Measurements from ENCODE around the gene FOXP1. TPM values are rescaled to one million over a fixed set of nuclear protein-coding genes. Genes with fewer than 3 reads are reported as not detected.

FOXP1 gene
- total and polyA plus RNA-seq, 12 donors = 7.6 to 42.7 (median 24.3) TPM

DNA sequence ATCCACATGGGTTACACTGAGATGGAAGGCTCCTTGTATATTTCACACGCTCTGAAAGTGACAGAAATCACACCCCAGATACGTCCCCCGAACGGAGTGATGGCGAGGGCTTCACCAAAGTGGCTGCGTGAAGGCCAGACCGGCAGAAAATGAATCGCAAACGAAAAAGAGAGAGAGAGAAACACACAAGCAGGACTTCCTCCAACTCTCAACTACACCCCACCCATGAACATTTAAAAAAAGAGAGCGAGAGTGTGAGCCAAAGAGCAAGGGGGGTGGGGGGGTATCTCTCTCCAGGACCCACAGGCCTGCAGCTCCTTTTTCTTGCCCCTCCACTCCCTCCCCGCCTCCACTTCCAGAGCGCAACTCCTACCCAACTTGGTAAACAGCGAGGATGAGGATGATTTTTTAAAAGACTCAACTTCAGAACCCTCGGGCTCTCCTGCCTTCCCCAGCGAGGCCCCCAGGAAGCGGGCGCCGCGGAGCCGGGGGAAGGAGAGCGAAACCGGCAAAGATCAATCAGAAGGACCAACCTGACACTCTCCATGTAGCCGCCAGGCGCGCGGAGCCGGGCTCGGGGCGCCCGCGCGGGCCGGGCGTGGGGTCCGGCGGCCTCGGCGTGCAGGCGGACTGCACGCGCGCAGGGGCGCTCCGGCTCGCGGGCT lies 519.1 kb downstream of the FOXP1 start:
- TF ChIP-seq, protein P1, sequence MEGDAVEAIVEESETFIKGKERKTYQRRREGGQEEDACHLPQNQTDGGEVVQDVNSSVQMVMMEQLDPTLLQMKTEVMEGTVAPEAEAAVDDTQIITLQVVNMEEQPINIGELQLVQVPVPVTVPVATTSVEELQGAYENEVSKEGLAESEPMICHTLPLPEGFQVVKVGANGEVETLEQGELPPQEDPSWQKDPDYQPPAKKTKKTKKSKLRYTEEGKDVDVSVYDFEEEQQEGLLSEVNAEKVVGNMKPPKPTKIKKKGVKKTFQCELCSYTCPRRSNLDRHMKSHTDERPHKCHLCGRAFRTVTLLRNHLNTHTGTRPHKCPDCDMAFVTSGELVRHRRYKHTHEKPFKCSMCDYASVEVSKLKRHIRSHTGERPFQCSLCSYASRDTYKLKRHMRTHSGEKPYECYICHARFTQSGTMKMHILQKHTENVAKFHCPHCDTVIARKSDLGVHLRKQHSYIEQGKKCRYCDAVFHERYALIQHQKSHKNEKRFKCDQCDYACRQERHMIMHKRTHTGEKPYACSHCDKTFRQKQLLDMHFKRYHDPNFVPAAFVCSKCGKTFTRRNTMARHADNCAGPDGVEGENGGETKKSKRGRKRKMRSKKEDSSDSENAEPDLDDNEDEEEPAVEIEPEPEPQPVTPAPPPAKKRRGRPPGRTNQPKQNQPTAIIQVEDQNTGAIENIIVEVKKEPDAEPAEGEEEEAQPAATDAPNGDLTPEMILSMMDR (IDR thresholded peaks at IDR 0.05) = peak in 2 of 6 experiments; percentile 10
- TF ChIP-seq POLR2A (IDR thresholded peaks at IDR 0.05) = no peak
- intact Hi-C loops (cut with DNase I) = no loop called here
- Histone ChIP-seq H3K27ac (peak overlapping the region in 4 of 5 donors; percentile 10 to 83 (median 55)), H3K27me3 (no peaks in the 10 kb centered on the region), H3K9me3 (replicated peaks in 1 of 3) (no peaks in the 10 kb centered on the region), H3K4me3 (peak overlapping the region in 3 of 4 donors; percentile 45 to 55 (median 50)), H3K36me3 (replicated peaks in 1 of 2) (no peaks in the 10 kb centered on the region), H3K4me1 (replicated peaks in 1 of 2) (peaks cover 19 to 42% of the 10 kb centered on the region in 2 donors)
- 1 to 6% (median 4%) methylated on average over 23 to 46 of the region's 46 CpGs for WGBS, 4 donors
- DNase-seq = peak in 6 of 7 donors; percentile 21 to 58 (median 28)

DNA sequence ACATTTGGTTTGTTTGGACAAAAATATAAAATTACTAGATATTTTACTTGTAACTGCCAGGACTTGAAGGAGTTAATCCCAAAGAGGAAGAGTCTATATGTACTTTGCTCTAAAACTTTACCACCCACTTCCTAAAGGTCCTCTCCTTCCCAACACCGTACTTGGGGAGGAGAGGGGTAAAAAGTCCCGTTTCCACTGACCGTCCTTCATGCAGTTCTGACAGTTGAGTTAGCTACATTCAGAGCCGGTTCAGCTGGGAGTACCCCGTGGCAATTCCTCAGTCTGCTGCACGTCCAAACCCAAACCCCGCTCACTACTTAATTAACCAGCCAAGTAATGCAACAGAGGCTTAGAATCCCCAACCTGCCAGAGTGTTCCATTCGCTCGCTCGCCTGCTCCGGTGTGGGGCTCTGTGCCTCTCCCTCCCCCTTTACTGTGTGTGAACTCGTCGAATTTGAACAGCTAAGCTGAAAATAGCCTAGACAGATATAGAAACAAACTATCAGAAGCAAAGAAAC lies 519.7 kb downstream of the FOXP1 start:
- peaks cover 19 to 46% of the 10 kb centered on the region in 2 donors for H3K4me1 ChIP-seq (replicated peaks in 1 of 2)
- no peaks in the 10 kb centered on the region for H3K9me3 ChIP-seq (replicated peaks in 1 of 3)
- H3K27me3 ChIP-seq = no peaks in the 10 kb centered on the region
- WGBS, 4 donors = 11 to 41% (median 31%) methylated on average over 6 to 13 of the region's 13 CpGs
- peak overlapping the region in 3 of 4 donors; percentile 45 to 55 (median 50) for H3K4me3 ChIP-seq
- no peaks in the 10 kb centered on the region for H3K36me3 ChIP-seq (replicated peaks in 1 of 2)
- DNase-seq = peak in 4 of 7 donors; percentile 17 to 23 (median 20)
- TF ChIP-seq POLR2A (IDR thresholded peaks at IDR 0.05) = no peak
- TF ChIP-seq, protein P1 (IDR thresholded peaks at IDR 0.05) = no peak
- H3K27ac ChIP-seq = peak overlapping the region in 4 of 5 donors; percentile 10 to 83 (median 55)
- intact Hi-C loops (cut with DNase I) = no loop called here

DNA sequence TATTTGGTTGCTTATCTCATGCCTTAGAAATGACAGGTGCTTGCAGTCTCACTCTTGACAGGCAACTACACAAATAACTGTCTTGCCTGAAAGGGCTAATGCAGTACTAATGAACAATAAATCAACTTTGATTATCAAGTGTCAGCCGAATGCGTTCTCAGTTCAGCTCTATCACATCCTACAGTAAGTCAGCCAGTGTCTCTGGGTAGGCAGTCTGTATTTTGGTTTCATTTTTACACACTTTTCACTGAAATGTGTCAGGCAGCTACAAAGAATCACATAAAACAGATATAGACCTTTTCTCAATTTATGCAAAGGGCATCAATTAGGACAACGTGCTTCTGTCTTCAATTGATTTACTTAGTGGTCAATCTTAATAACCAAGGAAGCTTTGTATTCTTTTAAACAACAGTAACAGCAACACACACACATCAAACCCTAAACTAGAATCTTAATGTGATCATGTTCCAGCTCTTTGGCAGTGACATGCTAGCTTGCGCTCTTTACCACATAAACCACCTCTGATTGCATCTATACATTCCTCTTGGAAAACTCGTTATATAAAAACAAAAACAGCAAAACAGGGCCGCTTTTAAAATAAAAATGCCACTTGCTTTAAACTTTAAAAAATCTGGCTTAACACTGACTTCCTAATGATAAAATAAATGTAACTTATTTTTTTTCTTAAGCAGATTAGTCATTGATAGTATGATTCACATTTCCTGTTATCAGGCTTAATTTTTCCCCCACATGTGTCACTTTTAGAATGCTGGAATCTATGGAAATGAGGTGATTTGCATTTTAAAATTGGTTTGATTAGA lies 520.4 kb downstream of the FOXP1 start:
- TF ChIP-seq POLR2A (IDR thresholded peaks at IDR 0.05) = no peak
- TF ChIP-seq, protein P1 (IDR thresholded peaks at IDR 0.05) = no peak
- Histone ChIP-seq H3K36me3 (replicated peaks in 1 of 2) (no peaks in the 10 kb centered on the region), H3K9me3 (replicated peaks in 1 of 3) (no peaks in the 10 kb centered on the region), H3K4me1 (replicated peaks in 1 of 2) (peaks cover 19 to 48% of the 10 kb centered on the region in 2 donors), H3K4me3 (peak overlapping the region in 2 of 4 donors; percentile 45 to 55), H3K27me3 (no peaks in the 10 kb centered on the region), H3K27ac (peak overlapping the region in 1 of 5 donors; percentile 66)
- no peak for DNase-seq
- intact Hi-C loops (cut with DNase I) = no loop called here
- 37 to 57% (median 54%) methylated on average over 6 of the region's 6 CpGs for WGBS, 4 donors

All from adrenal gland (tissue), 12 donors.